Measurements from ENCODE around the gene RBM44. TPM values are rescaled to one million over a fixed set of nuclear protein-coding genes. Genes with fewer than 3 reads are reported as not detected.
"Not testable (repeated sequence)": the region's sequence is repeated elsewhere in the genome, so short reads cannot be mapped to it uniquely, and the experiment has no call there.

The RBM44 gene
- total and polyA plus RNA-seq, 3 experiments from 2014 or later: 0.07 to 0.63 (median 0.33) TPM

GRCh38 chr2:237757616-237758015 lies 41.0 kb upstream of the RBM44 start:
- no peaks in the 10 kb centered on the region for H3K27me3 ChIP-seq (ENCODE audit: insufficient read depth, low read length, poor library complexity, severe bottlenecking)
- Mint-ChIP-seq H3K36me3 (peaks cover 22 to 98% (median 26%) of the 10 kb centered on the region in 3 donors), H3K9me3 (no peaks in the 10 kb centered on the region), H3K4me1 (peaks cover 5 to 11% (median 7%) of the 10 kb centered on the region in 3 donors), H3K27me3 (no peaks in the 10 kb centered on the region), H3K4me3 (no peak overlapping the region), H3K27ac (peak overlapping the region in 1 of 8 donors; percentile 34)
- H3K36me3 ChIP-seq (ENCODE audit: insufficient read depth, low read length): peaks cover 74% of the 10 kb centered on the region
- no peaks in the 10 kb centered on the region for H3K4me1 ChIP-seq (ENCODE audit: insufficient read depth, low read length)
- CTCF ChIA-PET: interaction anchor here (0.6 kb wide), 1 partner anchor 8 kb away, joined by 3 read pairs; no protein-coding TSS in a partner anchor
- no peak overlapping the region for H3K27ac ChIP-seq (ENCODE audit: low read depth, low read length)
- POLR2A ChIA-PET: no interaction called here
- H3K4me3 ChIP-seq (ENCODE audit: low read length): no peak overlapping the region
- DNase-seq: no peak
- H3K9me3 ChIP-seq (ENCODE audit: low read length): no peaks in the 10 kb centered on the region

- peaks cover 72% of the 10 kb centered on the region for H3K36me3 ChIP-seq (ENCODE audit: insufficient read depth, low read length)
- no peak overlapping the region for H3K4me3 ChIP-seq (ENCODE audit: low read length)
- no peaks in the 10 kb centered on the region for H3K4me1 ChIP-seq (ENCODE audit: insufficient read depth, low read length)
- CTCF ChIA-PET: no interaction called here
- Mint-ChIP-seq H3K36me3 (peaks cover 20 to 98% (median 30%) of the 10 kb centered on the region in 3 donors), H3K4me3 (no peak overlapping the region), H3K27ac (peak overlapping the region in 1 of 8 donors; percentile 34), H3K9me3 (no peaks in the 10 kb centered on the region), H3K4me1 (peaks cover 0 to 11% (median 6%) of the 10 kb centered on the region in 3 donors), H3K27me3 (no peaks in the 10 kb centered on the region)
- DNase-seq: no peak
- no peak overlapping the region for H3K27ac ChIP-seq (ENCODE audit: low read depth, low read length)
- no peaks in the 10 kb centered on the region for H3K9me3 ChIP-seq (ENCODE audit: low read length)
- POLR2A ChIA-PET: no interaction called here
- H3K27me3 ChIP-seq (ENCODE audit: insufficient read depth, low read length, poor library complexity, severe bottlenecking): no peaks in the 10 kb centered on the region
These were observed 40.4 kb upstream of the RBM44 start for GRCh38 chr2:237758185-237758584.

- peak overlapping the region in 1 of 8 donors; percentile 61 for H3K27ac Mint-ChIP-seq
- H3K36me3 ChIP-seq (ENCODE audit: insufficient read depth, low read length): peaks cover 68% of the 10 kb centered on the region
- no peaks in the 10 kb centered on the region for H3K9me3 Mint-ChIP-seq
- ChIA-PET CTCF (interaction anchor here (1.0 kb wide), 1 partner anchor 14 kb away, joined by 3 read pairs; no protein-coding TSS in a partner anchor), POLR2A (no interaction called here)
- no peaks in the 10 kb centered on the region for H3K27me3 ChIP-seq (ENCODE audit: insufficient read depth, low read length, poor library complexity, severe bottlenecking)
- no peak overlapping the region for H3K4me3 ChIP-seq (ENCODE audit: low read length)
- H3K9me3 ChIP-seq (ENCODE audit: low read length): no peaks in the 10 kb centered on the region
- H3K36me3 Mint-ChIP-seq: peaks cover 18 to 98% (median 27%) of the 10 kb centered on the region in 3 donors
- no peaks in the 10 kb centered on the region for H3K4me1 ChIP-seq (ENCODE audit: insufficient read depth, low read length)
- H3K27ac ChIP-seq (ENCODE audit: low read depth, low read length): no peak overlapping the region
- H3K27me3 Mint-ChIP-seq: no peaks in the 10 kb centered on the region
- no peak for DNase-seq
- peaks cover 0 to 12% (median 10%) of the 10 kb centered on the region in 3 donors for H3K4me1 Mint-ChIP-seq
- no peak overlapping the region for H3K4me3 Mint-ChIP-seq
These were observed 39.4 kb upstream of the RBM44 start for GRCh38 chr2:237759176-237759575.

GRCh38 chr2:237760506-237761502 lies 37.8 kb upstream of the RBM44 start:
- no peak overlapping the region for H3K4me3 ChIP-seq (ENCODE audit: low read length)
- peaks cover 0 to 12% (median 10%) of the 10 kb centered on the region in 3 donors for H3K4me1 Mint-ChIP-seq
- no peaks in the 10 kb centered on the region for H3K4me1 ChIP-seq (ENCODE audit: insufficient read depth, low read length)
- no peaks in the 10 kb centered on the region for H3K27me3 Mint-ChIP-seq
- no peak for DNase-seq
- no peaks in the 10 kb centered on the region for H3K9me3 Mint-ChIP-seq
- CTCF ChIA-PET: interaction anchor here (1.9 kb wide), 1 partner anchor 16 kb away, joined by 5 read pairs; no protein-coding TSS in a partner anchor
- H3K27me3 ChIP-seq (ENCODE audit: insufficient read depth, low read length, poor library complexity, severe bottlenecking): no peaks in the 10 kb centered on the region
- peaks cover 13 to 91% (median 25%) of the 10 kb centered on the region in 3 donors for H3K36me3 Mint-ChIP-seq
- no peak overlapping the region for H3K4me3 Mint-ChIP-seq
- POLR2A ChIA-PET: no interaction called here
- H3K9me3 ChIP-seq (ENCODE audit: low read length): no peaks in the 10 kb centered on the region
- H3K27ac Mint-ChIP-seq: no peak overlapping the region
- H3K27ac ChIP-seq (ENCODE audit: low read depth, low read length): no peak overlapping the region
- peaks cover 56% of the 10 kb centered on the region for H3K36me3 ChIP-seq (ENCODE audit: insufficient read depth, low read length)

GRCh38 chr2:237762291-237763182 lies 36.0 kb upstream of the RBM44 start:
- peak overlapping the region in 1 of 7 donors; percentile 59 for H3K4me3 Mint-ChIP-seq
- H3K27me3 Mint-ChIP-seq; H3K27me3 ChIP-seq (ENCODE audit: insufficient read depth, low read length, poor library complexity, severe bottlenecking); H3K4me3 ChIP-seq (ENCODE audit: low read length); H3K27ac ChIP-seq (ENCODE audit: low read depth, low read length); DNase-seq; H3K9me3 Mint-ChIP-seq; H3K4me1 ChIP-seq (ENCODE audit: insufficient read depth, low read length); H3K9me3 ChIP-seq (ENCODE audit: low read length); POLR2A ChIA-PET: not testable (repeated sequence)
- H3K36me3 Mint-ChIP-seq: peaks cover 4 to 89% (median 18%) of the 10 kb centered on the region in 3 donors
- CTCF ChIA-PET: interaction anchor here (1.9 kb wide), 1 partner anchor 17 kb away, joined by 5 read pairs; no protein-coding TSS in a partner anchor
- peaks cover 0 to 13% (median 10%) of the 10 kb centered on the region in 3 donors for H3K4me1 Mint-ChIP-seq
- H3K27ac Mint-ChIP-seq: peak overlapping the region in 5 of 8 donors; percentile 9 to 74 (median 54)
- H3K36me3 ChIP-seq (ENCODE audit: insufficient read depth, low read length): peaks cover 52% of the 10 kb centered on the region

- Histone ChIP-seq H3K9me3 (ENCODE audit: low read length) (no peaks in the 10 kb centered on the region), H3K27ac (ENCODE audit: low read depth, low read length) (no peak overlapping the region), H3K27me3 (ENCODE audit: insufficient read depth, low read length, poor library complexity, severe bottlenecking) (no peaks in the 10 kb centered on the region), H3K4me3 (ENCODE audit: low read length) (no peak overlapping the region), H3K36me3 (ENCODE audit: insufficient read depth, low read length) (peaks cover 40% of the 10 kb centered on the region), H3K4me1 (ENCODE audit: insufficient read depth, low read length) (no peaks in the 10 kb centered on the region)
- CTCF ChIA-PET: no interaction called here
- H3K27me3 Mint-ChIP-seq: no peaks in the 10 kb centered on the region
- POLR2A ChIA-PET: no interaction called here
- peaks cover 4 to 87% (median 18%) of the 10 kb centered on the region in 3 donors for H3K36me3 Mint-ChIP-seq
- H3K9me3 Mint-ChIP-seq: no peaks in the 10 kb centered on the region
- H3K4me1 Mint-ChIP-seq: peaks cover 0 to 13% (median 10%) of the 10 kb centered on the region in 3 donors
- peak overlapping the region in 4 of 8 donors; percentile 0 to 91 (median 30) for H3K27ac Mint-ChIP-seq
- H3K4me3 Mint-ChIP-seq: no peak overlapping the region
- DNase-seq: no peak
These were observed 34.8 kb upstream of the RBM44 start for GRCh38 chr2:237763812-237764211.

GRCh38 chr2:237765122-237765521 lies 33.5 kb upstream of the RBM44 start:
- H3K27ac ChIP-seq (ENCODE audit: low read depth, low read length); H3K9me3 Mint-ChIP-seq; H3K4me1 ChIP-seq (ENCODE audit: insufficient read depth, low read length); H3K27me3 ChIP-seq (ENCODE audit: insufficient read depth, low read length, poor library complexity, severe bottlenecking); POLR2A ChIA-PET; H3K9me3 ChIP-seq (ENCODE audit: low read length); H3K4me3 ChIP-seq (ENCODE audit: low read length); H3K27me3 Mint-ChIP-seq; DNase-seq; H3K4me3 Mint-ChIP-seq: not testable (repeated sequence)
- CTCF ChIA-PET: interaction anchor here (0.7 kb wide), 2 partner anchors 8 to 18 kb away, joined by 3 read pairs; no protein-coding TSS in a partner anchor
- Mint-ChIP-seq H3K36me3 (peaks cover 2 to 86% (median 21%) of the 10 kb centered on the region in 3 donors), H3K4me1 (peaks cover 0 to 13% (median 10%) of the 10 kb centered on the region in 3 donors), H3K27ac (peak overlapping the region in 1 of 8 donors; percentile 60)
- H3K36me3 ChIP-seq (ENCODE audit: insufficient read depth, low read length): peaks cover 37% of the 10 kb centered on the region

Data from CD8-positive, alpha-beta memory T cell (primary cell).